ENCODE data around the gene CD79B.

The CD79B gene

GRCh38 chr17:63950940-63951907 is 19.1 kb upstream of the CD79B start:
- no peak for DNase-seq

GRCh38 chr17:63949576-63950250 is 17.6 kb upstream of the CD79B start:
- no peak for DNase-seq

GRCh38 chr17:63948521-63948920 is 16.4 kb upstream of the CD79B start:
- DNase-seq: no peak

- DNase-seq: no peak
Measured at GRCh38 chr17:63947711-63948330, 15.7 kb upstream of the CD79B start.

GRCh38 chr17:63946440-63947363 is 14.6 kb upstream of the CD79B start:
- DNase-seq: peak; percentile 28

- DNase-seq: no peak
Measured at GRCh38 chr17:63945784-63946439, 13.8 kb upstream of the CD79B start.

GRCh38 chr17:63944736-63945499 is 12.8 kb upstream of the CD79B start:
- no peak for DNase-seq

GRCh38 chr17:63943745-63944144 is 11.6 kb upstream of the CD79B start:
- no peak for DNase-seq

GRCh38 chr17:63942309-63942985 is 10.3 kb upstream of the CD79B start:
- DNase-seq: no peak

- no peak for DNase-seq
Measured at GRCh38 chr17:63941751-63942150, 9.6 kb upstream of the CD79B start.

- DNase-seq: no peak
Measured at GRCh38 chr17:63941162-63941561, 9.0 kb upstream of the CD79B start.

- no peak for DNase-seq
Measured at GRCh38 chr17:63940584-63940983, 8.5 kb upstream of the CD79B start.

GRCh38 chr17:63939884-63940283 is 7.8 kb upstream of the CD79B start:
- DNase-seq: no peak

GRCh38 chr17:63939401-63939800 is 7.3 kb upstream of the CD79B start:
- no peak for DNase-seq

- DNase-seq: no peak
Measured at GRCh38 chr17:63937920-63938319, 5.8 kb upstream of the CD79B start.

GRCh38 chr17:63937319-63937718 is 5.2 kb upstream of the CD79B start:
- DNase-seq: no peak

- no peak for DNase-seq
Measured at GRCh38 chr17:63934183-63935112, 2.3 kb upstream of the CD79B start.

- DNase-seq: no peak
Measured at GRCh38 chr17:63933598-63933997, 1.5 kb upstream of the CD79B start.

GRCh38 chr17:63932721-63933120 is 590 bp upstream of the CD79B start:
- DNase-seq: no peak
